NK-92 (cell line): ENCODE data around the gene DOCK4.

Source experiments
- DNase-seq: peaks from one replicate; lab custom pipeline; 2025; ENCODE audit not compliant: unreplicated experiment; lab: John Stamatoyannopoulos, UW

DOCK4 gene

DNA sequence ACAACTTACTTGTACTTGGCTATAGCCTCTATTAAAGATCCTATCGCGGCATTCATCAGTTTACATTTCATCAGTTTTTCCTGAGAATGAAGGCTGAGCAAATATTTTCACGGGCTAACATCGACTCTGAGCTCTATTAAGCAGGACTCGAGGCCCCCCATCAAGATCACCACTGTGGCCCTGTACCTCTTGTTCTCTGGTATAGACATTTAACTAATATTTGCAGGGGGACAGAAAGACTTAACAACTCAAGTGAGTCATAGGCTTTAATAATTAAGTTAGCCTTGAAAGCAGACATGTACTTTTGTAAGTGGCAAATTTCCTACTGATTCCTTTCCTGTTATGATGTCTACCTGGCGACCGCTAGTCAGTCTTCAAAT is 45.4 kb downstream of the DOCK4 start:
- no peak for DNase-seq

DNA sequence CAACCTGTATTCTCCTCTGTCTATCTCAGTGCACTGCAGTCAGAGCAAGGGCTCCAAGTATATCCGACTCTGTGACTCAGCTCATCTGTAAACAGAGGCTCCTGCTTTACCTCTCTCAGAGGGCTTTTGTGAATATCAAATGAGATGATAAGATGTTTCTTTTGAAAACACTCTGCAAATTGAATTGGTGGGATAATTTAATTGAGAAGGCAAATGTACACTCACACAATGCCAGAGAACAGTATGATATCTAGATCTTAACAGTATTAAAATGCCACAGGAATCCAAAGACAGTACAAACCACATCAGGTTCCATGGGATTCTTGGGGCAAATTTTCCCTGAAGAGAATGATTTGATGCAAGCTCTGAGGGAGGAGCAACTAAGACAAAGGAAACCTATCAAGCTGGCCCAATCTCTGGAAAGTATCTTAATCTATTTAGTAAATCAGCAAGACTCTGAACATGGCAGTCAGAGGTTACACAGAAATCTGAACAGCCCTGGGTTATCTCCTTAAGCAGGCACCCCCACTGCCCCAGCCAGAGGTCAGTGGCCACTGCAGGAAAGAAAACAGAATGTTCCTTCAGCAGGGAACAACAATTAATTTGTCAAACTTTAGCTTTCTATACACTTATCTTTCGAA is 45.9 kb downstream of the DOCK4 start:
- no peak for DNase-seq

DNA sequence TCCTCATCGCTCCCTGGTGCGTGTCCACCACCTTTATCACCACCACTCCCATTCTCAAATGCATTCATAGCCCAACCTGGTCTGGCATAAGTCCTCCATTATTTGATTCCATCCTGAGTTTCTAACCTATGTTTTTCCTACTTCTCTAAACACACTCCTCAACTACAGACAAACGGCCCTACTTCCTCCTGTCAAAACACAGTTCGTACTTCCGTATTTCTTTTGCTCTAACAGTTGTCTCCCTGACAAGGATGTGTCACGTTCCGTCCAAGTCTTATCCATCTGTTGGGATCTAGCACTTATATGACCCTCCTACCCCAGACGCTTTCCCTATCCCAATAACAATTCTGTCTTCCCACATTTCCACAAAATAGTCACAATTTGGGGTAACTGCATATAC is 46.8 kb downstream of the DOCK4 start:
- DNase-seq, result no peak

DNA sequence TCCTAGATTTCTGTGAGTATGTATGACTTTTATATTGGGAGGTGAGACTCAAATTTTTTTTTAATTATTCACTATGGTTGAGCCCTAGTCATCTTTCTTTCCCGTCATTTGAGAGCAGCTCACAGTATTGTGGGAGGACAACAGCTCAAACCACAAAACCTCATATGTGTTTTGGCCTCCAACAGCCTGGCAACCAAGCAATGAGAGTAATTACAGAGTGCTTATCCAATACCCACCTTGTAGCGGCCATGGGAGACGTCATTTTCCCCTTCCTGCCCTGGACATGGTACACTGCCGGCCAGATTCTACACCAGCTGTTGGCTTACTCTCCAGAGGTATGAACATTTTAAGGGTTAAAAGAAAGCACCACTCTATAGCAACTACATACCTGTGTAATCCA is 49.1 kb downstream of the DOCK4 start:
- DNase-seq, result no peak

GRCh38 chr7:112156412-112156811 is 49.8 kb downstream of the DOCK4 start:
- no peak for DNase-seq

GRCh38 chr7:112154690-112155089 is 51.5 kb downstream of the DOCK4 start:
- no peak for DNase-seq

- no peak for DNase-seq
Measured at GRCh38 chr7:112152186-112152585, 54.0 kb downstream of the DOCK4 start.

- no peak for DNase-seq
Measured at GRCh38 chr7:112150823-112151641, 55.2 kb downstream of the DOCK4 start.

GRCh38 chr7:112149734-112150133 is 56.5 kb downstream of the DOCK4 start:
- DNase-seq, result no peak

DNA sequence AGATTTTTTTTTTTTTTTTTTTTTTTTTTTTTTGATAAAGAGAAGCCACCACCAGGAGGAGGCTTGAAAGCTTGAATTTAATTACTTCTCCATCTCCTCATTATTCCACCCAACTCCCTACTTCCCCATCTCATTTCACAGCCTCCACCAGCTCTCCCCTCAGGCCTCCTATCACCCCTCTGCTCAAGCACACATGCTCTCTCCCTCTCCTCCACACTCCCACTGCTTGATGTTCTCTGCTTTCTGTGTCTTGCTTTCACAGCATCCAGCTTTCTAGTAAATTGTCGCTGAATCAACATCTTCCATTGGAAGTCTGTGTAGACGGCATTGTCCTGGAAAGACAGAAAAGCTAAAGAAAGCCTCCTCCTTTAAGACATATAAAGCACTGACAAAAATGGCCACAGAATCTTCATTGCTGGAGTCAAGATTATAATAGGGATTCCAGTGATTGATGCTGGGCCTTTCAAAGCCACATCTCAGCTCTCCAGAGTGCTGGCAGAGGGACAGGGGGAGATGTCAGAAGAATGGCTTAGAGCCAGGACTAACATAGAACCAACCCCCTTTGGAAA is 58.3 kb downstream of the DOCK4 start:
- DNase-seq, result no peak

GRCh38 chr7:112145206-112145605 is 61.0 kb downstream of the DOCK4 start:
- no peak for DNase-seq

GRCh38 chr7:112144284-112145059 is 61.7 kb downstream of the DOCK4 start:
- no peak for DNase-seq

DNA sequence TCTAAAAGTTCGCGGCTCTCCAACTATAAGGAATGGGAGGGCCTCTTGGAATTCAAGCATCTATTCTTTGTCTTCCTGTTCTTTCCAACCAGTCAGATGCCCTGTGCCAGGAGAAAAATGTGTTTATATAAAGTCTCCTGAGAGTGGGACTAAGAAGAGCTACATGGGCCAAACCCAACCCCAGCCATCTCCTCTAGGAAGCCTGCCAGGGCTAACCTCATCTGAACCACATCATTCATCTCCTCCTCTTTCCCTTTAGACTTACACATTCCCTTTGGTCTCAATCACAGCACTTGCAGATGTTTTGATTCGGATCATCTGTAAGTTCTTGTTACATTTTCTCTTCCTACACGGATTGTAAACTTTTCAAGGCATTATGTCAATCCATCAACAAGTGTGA is 62.6 kb downstream of the DOCK4 start:
- DNase-seq, result no peak

DNA sequence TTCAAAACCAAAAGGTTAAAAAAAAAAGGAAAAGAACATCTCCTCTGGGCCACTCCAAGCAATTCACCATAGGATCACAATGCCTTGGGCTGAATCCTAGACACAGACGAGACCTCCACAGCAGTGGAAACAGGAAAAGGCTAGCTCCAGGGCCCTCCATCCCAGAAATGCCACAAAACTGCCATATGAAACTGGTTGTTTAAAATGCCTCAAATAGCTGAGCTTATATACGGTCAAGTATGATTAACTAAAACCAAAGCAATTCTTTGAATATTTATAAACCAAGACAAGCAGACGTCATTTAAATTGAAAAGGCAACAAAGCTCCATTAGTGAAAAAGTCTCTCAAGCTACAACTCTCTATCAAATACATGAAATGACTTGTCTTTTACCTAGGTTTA is 63.1 kb downstream of the DOCK4 start:
- no peak for DNase-seq

DNA sequence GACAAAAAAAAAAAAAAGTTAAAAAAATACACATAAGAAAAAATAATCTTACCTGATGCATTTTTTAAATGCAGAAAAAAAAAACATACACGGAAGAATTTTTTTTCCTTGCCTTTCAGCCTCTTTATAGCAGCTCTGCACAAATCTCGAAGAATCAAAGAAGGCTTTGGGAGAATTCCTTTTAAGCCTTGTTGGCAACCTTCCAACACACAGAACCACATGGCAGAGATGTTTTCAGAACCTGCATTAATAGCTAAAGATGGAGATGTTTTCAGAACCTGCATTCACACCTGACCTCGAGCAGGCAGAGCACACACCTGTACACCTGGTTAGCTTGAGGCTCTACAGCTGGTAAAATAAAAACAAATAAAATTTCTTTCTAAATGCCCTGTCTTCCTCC is 65.6 kb downstream of the DOCK4 start:
- no peak for DNase-seq

DNA sequence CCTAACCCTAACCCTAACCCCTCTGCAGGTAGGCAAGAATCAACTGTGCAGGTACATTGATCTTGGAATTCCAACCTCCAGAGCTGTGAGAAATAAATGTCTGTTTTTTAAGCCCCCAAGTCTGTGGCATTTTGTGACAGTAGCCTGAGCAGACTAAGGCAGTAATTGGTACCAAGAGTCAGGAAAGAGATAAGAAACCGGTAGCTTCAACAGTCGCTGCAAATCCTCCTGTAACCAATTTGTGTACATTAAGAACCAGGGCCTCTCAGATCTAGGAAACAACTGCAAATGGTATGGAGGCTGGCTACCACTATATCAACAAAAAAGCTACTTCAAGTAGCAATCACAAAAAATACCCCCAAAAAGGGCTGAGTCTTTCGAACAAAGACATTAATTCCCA is 67.3 kb downstream of the DOCK4 start:
- DNase-seq, result no peak

DNA sequence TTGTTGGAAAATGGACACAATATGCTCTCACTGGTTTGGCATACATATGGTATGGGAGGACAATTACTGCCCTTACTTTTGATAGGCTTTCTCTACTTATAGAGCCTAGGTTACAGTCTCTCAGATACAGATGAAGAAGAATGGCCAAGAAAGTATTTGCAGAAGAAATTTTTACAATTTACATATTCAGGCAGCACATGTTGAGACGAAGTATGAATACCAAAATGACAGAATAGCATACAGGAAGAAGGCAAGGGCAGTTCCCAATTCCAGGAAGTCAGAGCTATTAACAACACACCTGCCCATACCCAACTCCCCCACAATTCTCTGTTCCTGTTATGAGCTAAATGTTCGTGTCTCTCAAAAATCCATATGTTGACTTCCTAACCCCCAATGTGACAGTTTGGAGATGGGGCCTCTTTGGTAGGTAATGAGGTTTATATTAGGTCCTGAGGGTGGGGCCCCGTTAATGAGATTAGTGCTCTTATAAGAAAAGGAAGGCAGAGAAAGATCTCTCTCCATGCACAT is 67.8 kb downstream of the DOCK4 start:
- no peak for DNase-seq

DNA sequence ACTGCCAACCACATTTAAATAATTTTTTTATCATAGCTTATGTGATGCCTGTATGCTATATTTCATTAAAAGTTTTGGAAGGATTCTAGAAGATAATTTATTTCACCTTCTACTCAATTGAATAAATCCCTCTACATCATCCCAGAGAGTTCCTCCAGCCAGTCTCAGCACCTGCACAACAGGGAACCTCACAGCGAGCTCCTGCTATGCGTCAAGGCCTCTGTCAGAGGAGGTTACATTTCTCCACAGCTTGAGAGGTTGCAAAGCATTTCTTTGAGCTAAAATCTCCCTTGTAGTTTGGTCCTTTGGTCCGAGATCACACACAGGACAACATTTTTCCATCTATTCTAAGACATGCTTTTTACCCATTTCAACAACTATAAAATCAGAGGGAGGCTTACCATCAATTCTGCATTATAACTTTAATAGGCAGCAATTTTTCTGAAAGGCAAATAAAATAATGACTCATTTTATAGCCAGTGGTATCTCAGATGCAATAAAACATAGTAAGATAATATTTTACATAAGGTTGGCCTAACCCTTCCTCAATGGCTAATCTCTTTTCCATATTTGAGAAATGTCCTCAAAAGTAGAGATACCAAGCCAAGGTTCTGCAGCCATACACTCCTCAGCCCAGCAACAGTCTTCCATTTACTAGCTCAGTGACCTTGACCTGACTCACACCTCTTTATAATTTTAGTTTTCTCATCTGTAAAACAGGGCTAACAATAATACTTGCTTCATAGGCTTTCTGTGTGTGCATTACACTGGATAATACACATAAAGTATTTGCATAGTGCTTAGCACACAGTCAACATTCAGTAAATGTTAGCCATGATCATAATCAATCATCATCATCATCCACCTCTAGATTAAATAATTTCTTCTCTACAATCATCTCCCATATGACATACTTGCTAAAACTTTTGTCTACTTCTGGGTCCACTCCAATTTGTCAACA is 68.8 kb downstream of the DOCK4 start:
- DNase-seq, result no peak

GRCh38 chr7:112136271-112137008 is 69.8 kb downstream of the DOCK4 start:
- no peak for DNase-seq

GRCh38 chr7:112135815-112136214 is 70.4 kb downstream of the DOCK4 start:
- DNase-seq, result no peak
